ENCODE data around the gene MYO5C. TPM values are rescaled to one million over a fixed set of nuclear protein-coding genes. Genes with fewer than 3 reads are reported as not detected.
"Not testable (repeated sequence)": the region's sequence is repeated elsewhere in the genome, so short reads cannot be mapped to it uniquely, and the experiment has no call there.

The MYO5C gene
- total RNA-seq, 1 donor from 2014 or later: 6.3 TPM

GRCh38 chr15:52179278-52180195, 116.1 kb downstream of the MYO5C start:
- ATAC-seq (peak; percentile 85), DNase-seq (ENCODE audit: low spot score) (peak; percentile 88)

GRCh38 chr15:52178765-52179164, 116.8 kb downstream of the MYO5C start:
- DNase-seq (ENCODE audit: low spot score): no peak
- no peak for ATAC-seq

DNA sequence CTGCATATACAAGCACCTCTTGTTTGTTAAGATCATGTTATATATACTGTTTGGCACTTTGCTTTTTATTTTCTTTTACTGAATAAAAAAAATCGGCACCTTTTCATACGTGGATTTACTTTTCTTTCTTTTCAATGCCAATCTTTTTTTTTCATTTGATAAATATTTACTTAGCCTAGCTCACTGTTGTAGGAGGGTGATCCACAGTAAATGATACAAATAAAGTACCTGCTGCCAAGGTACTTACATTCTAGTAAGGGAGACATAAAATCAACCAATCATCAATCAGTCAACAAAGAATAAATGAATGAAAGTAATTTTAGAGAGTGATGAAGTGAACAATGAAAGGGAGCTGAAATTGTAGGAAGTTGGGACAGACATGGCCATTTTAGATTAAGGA, 122.7 kb downstream of the MYO5C start:
- ATAC-seq: peak; percentile 69
- no peak for DNase-seq (ENCODE audit: low spot score)

- DNase-seq (ENCODE audit: low spot score) (no peak), ATAC-seq (no peak)
These were observed 123.8 kb downstream of the MYO5C start for GRCh38 chr15:52171807-52172206.

GRCh38 chr15:52171386-52171785, 124.2 kb downstream of the MYO5C start:
- ATAC-seq: no peak

DNA sequence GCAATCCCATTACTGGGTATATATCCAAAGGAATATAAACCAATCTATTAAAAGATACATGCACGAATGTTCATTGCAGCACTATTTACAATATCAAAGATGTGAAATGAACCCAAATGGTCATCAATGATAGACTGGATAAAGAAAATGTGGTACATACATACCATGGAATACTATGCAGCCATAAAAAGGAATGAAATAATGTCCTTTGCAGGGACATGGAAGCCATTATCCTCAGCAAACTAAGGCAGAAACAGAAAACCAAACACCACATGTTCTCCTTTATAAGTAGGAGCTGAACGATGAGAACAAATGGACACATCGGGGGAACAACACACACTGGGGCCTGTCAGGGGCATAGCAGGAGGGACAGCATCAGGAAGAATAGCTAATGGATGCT, 125.4 kb downstream of the MYO5C start:
- DNase-seq (ENCODE audit: low spot score); ATAC-seq: not testable (repeated sequence)

More at GRCh38 chr15:52171386-52171785, 124.2 kb downstream of the MYO5C start:
- no peak for DNase-seq (ENCODE audit: low spot score)

DNA sequence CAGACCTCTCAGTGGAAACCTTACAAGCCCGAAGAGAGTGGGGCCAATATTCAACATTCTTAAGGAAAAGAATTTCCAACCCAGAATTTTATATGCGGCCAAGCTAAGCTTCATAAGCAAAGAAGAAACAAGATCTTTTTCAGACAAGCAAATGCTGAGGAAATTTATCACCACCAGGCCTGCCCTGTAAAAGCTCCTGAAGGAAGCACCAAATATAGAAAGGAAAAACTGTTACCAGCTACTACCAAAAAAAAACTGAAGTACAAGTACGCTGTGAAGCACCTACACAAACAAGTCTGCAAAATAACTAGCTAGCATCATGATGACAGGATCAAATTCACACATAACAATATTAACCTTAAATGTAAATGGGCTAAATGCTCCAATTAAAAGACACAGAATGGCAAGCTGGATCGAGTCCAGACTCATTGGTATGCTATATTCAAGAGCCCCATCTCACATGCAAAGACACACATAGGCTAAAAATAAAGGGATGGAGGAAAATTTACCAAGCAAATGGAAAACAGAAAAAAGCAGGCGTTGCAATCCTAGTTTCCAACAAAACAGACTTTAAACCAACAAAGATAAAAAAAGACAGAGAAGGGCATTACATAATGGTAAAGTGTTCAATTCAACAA, 130.0 kb downstream of the MYO5C start:
- not testable (repeated sequence) for DNase-seq (ENCODE audit: low spot score); ATAC-seq

DNA sequence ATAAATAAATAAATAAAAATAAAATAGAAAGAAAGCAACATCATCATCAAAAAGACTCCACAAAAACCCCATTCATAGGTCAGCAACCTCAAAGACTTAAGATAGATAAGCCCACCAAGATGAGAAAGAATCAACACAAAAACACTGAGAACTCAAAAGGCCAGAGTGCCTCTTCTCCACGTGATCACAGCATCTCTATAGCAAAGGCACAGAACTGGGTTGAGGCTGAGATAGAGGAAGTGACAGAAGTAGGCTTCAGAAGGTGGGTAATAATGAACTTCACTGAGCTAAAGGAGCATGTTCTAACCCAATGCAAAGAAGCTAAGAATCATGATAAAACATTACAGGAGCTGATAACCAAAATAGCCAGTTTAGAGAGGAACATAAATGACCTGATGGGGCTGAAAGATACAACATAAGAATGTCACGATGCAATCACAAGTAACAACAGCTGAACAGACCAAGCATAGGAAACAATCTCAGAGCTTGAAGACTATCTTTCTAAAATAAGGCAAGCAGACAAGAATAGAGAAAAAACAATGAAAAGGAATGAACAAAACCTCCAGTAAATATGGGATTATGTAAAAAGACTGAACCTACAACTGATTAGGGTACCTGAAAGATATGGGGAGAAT, 130.9 kb downstream of the MYO5C start:
- ATAC-seq (no peak), DNase-seq (ENCODE audit: low spot score) (no peak)

GRCh38 chr15:52163321-52164190, 132.0 kb downstream of the MYO5C start:
- no peak for ATAC-seq
- no peak for DNase-seq (ENCODE audit: low spot score)

GRCh38 chr15:52162876-52163275, 132.7 kb downstream of the MYO5C start:
- no peak for ATAC-seq
- DNase-seq (ENCODE audit: low spot score): no peak

GRCh38 chr15:52162260-52162659, 133.3 kb downstream of the MYO5C start:
- DNase-seq (ENCODE audit: low spot score): no peak
- ATAC-seq: no peak

DNA sequence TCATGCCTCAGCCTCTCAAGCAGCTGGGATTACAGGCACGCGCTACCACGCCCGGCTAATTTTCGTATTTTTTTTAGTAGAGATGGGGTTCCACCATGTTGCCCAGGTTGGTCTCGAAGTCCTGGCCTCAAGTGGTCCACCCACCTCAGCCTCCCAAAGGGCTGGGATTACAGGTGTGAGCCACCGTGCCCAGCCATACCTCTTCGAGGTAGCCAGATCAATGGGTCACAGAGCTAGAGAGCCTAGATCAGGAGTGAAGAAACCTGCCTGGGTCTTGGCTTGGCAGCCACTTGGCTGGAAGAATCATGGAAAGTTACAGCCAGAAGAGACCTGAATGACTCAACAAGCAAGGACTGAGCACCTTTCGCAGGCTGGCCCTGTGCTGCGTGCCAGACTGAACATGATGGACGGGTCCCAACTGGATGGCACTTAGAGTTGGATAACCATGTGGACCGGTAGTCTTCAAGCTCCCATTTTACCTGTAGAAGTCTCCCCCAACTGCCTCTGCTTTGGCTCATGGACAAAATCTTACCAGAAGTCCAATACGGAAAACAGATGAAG, 134.1 kb downstream of the MYO5C start:
- ATAC-seq: no peak
- DNase-seq (ENCODE audit: low spot score): no peak

GRCh38 chr15:52159645-52160044, 136.0 kb downstream of the MYO5C start:
- ATAC-seq (no peak), DNase-seq (ENCODE audit: low spot score) (no peak)

- ATAC-seq: no peak
These were observed 137.4 kb downstream of the MYO5C start for GRCh38 chr15:52158084-52158765.

DNA sequence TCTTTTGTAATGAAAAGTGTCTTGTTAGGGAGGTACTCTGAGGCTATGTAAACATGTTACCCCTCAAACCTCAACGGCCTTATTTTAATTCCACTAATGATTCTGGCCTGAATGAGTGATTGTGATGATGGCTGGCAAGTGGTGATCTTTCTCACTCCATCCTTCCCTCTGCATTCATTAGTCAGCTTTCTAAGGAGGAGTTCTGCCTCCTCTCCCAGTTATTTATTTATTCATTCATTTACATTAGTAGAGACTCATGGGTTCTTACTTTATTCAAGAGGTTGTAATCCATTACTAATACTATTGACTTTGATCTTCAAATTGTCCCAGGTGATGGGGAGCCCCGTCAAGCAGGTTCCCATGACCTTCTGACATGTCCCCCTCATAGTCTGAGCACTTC, 139.7 kb downstream of the MYO5C start:
- DNase-seq (ENCODE audit: low spot score) (no peak), ATAC-seq (no peak)

More at GRCh38 chr15:52158084-52158765, 137.4 kb downstream of the MYO5C start:
- no peak for DNase-seq (ENCODE audit: low spot score)

DNA sequence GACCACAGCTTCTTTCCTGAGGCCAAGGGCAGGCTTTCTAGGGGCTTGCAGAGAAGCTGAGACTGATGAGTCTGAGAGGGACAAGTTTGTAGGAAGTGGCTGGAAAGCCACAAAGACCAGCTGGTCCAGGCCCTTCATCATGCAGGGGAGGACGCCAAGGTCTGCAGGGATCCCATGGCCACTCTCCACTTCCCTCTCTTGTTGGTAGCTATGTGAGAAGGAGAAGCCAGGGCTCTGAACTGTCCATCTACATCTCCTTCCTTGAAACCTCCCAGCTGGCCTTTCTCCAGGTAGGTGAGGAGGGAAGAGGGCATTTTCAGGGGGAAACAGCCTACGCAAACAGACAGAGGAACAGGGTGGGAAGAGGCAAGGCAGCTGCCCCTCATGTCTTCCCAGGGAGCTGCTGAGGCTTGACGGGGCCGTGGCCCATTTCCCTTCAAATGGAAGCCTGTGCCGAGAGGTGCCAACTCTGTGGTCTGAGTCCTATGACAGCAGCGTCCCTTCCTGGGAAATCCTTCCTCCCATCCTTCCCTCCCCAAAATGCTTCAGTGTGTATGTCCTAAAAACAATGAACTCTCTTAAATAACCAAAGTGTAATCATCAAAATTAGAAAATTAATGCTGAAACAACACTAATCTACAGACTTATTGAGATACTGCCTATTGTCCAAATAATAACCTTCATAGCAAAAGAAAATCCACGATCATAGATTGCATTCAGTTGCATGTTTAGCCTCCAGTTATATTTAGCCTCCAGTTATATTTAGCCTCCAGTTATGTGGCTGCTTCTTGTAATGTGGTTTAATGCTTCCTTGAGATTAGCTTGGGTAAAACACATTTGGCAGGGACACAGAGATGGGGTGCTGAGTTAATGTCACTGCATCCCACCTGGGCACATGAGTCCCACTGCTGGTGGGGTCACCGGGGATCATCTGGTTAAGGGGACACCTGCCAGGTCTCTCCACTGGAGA, 140.4 kb downstream of the MYO5C start:
- ATAC-seq (peak; percentile 5), DNase-seq (ENCODE audit: low spot score) (no peak)

- DNase-seq (ENCODE audit: low spot score) (no peak), ATAC-seq (no peak)
These were observed 141.4 kb downstream of the MYO5C start for GRCh38 chr15:52153900-52154895.
